Activated T-helper 1 cell treated with anti-CD3 and anti-CD28 coated beads, Interleukin-2, amount 50 U/mL, for 16 hours (primary cell): ENCODE data around the gene PARVB.

Experiments used
- DNase-seq, 2 donors: peaks; one replicate each; pipeline ENCODE4 v3.0.0-alpha.2; 2020; ENCODE audit warnings: low read depth in 1 of 2, low spot score in 1 of 2

Gene PARVB

GRCh38 chr22:44024288-44024921 lies at the start of gene PARVB:
TSS of gene PARVB (plus strand) at chr22:44024302. CDS start at chr22:44024340, 38 bp downstream.
- no peak for DNase-seq

GRCh38 chr22:43975041-43975440 lies 49.1 kb upstream of the PARVB start:
- DNase-seq: no peak

GRCh38 chr22:43976861-43977795 lies 47.0 kb upstream of the PARVB start:
- DNase-seq: no peak

GRCh38 chr22:43978558-43978957 lies 45.5 kb upstream of the PARVB start:
- no peak for DNase-seq

- no peak for DNase-seq
Observed at GRCh38 chr22:43980579-43980978, 43.5 kb upstream of the PARVB start.

GRCh38 chr22:43980996-43981395 lies 43.1 kb upstream of the PARVB start:
- no peak for DNase-seq

GRCh38 chr22:43983808-43984207 lies 40.3 kb upstream of the PARVB start:
- DNase-seq: no peak

GRCh38 chr22:43985532-43985931 lies 38.6 kb upstream of the PARVB start:
- no peak for DNase-seq

GRCh38 chr22:43988116-43988820 lies 35.8 kb upstream of the PARVB start:
- DNase-seq: no peak

- DNase-seq: no peak
Observed at GRCh38 chr22:43988960-43989359, 35.1 kb upstream of the PARVB start.

GRCh38 chr22:43990044-43990443 lies 34.1 kb upstream of the PARVB start:
- DNase-seq: no peak

GRCh38 chr22:43991316-43992020 lies 32.6 kb upstream of the PARVB start:
- DNase-seq: no peak

GRCh38 chr22:43992331-43992821 lies 31.7 kb upstream of the PARVB start:
- no peak for DNase-seq

GRCh38 chr22:43993072-43993760 lies 30.9 kb upstream of the PARVB start:
- peak; percentile 18 to 33 for DNase-seq

- no peak for DNase-seq
Observed at GRCh38 chr22:43994006-43994405, 30.1 kb upstream of the PARVB start.

- no peak for DNase-seq
Observed at GRCh38 chr22:43994416-43994815, 29.7 kb upstream of the PARVB start.

GRCh38 chr22:43995057-43995685 lies 28.9 kb upstream of the PARVB start:
- no peak for DNase-seq

- no peak for DNase-seq
Observed at GRCh38 chr22:43995798-43996169, 28.3 kb upstream of the PARVB start.

- peak; percentile 43 to 48 for DNase-seq
Observed at GRCh38 chr22:43996170-43996980, 27.7 kb upstream of the PARVB start.
